Measurements from ENCODE around the gene GRIN3B. TPM values are rescaled to one million over a fixed set of nuclear protein-coding genes. Genes with fewer than 3 reads are reported as not detected.

Gene GRIN3B
- total and polyA plus RNA-seq, 2 of the 4 experiments (the other 2 are of a cell fraction), result under 0.01 to 0.91 TPM

DNA sequence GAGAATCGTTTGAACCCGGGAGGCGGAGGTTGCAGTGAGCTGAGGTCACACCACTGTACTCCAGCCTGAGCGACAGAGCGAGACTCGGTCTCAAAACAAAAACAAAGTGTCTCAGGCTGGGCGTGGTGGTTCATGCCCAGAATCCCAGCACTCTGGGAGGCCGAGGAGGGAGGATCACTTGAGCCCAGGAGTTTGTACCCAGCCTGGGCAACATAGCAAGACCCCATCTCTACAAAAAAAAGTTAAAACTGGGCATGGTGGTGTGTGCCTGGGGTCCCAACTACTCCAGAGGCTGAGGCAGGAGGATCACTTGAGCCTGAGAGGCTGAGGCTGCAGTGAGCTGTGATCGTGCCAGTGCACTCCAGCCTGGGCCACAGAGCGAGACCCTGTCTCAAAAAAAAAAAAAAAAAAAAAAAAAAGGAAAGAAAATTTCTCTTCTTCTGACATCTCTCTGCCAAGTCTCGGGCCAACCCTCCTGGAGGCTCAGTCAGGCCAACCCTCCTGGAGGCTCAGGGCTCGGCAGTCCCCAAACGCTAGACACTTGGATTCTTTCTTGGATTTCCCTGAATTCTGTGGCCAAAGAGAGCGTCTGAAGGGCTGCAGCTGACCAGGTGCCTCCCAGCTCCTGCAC lies 48.1 kb upstream of the GRIN3B start:
- Histone ChIP-seq H3K23ac (ENCODE audit: low read depth, low read length) (peak overlapping the region; percentile 8; the same call in 1 of the 2 replicates), H3K27me3 (ENCODE audit: control insufficient read depth, insufficient read depth, low read length) (no peaks in the 10 kb centered on the region), H2BK120ac (ENCODE audit: low read depth, low read length) (peak overlapping the region; percentile 56), H3K18ac (ENCODE audit: low read depth, low read length) (no peak overlapping the region; the same call in 1 of the 2 replicates), H2BK15ac (ENCODE audit: low read depth, low read length) (peak overlapping the region; percentile 49; the same call in 1 of the 3 replicates), H4K8ac (ENCODE audit: low read depth in 2 of 2, low read length in 2 of 2) (peak overlapping the region; percentile 43 to 93; a peak in 2 of 4 replicates), H2BK5ac (ENCODE audit: low read depth, low read length, poor library complexity, severe bottlenecking) (peak overlapping the region; percentile 93), H3K14ac (replicated peaks; ENCODE audit: low read depth, low read length) (peak overlapping the region; percentile 88), H3K4me2 (ENCODE audit: low read depth, low read length) (no peak overlapping the region), H3K79me1 (ENCODE audit: low read depth in 1 of 2, low read length in 2 of 2) (peaks cover 29 to 77% of the 10 kb centered on the region in 2 experiments), H3K27ac (ENCODE audit: insufficient read depth, low read length) (peak overlapping the region; percentile 78), H3K36me3 (ENCODE audit: control insufficient read depth, insufficient read depth, low read length) (peaks cover 16% of the 10 kb centered on the region; the same call in 1 of the 2 replicates), H4K91ac (ENCODE audit: insufficient read depth, low read depth, low read length) (peak overlapping the region; percentile 79), H3K4ac (ENCODE audit: low read depth, low read length) (peak overlapping the region; percentile 95), H3K9ac (ENCODE audit: low read depth, low read length) (no peak overlapping the region; the same call in 1 of the 2 replicates), H3K56ac (ENCODE audit: extremely low read depth, insufficient read depth, low read length) (no peak overlapping the region), H2BK20ac (ENCODE audit: low read depth, low read length) (0 out of 2 replicates have a peak overlapping the region, but pooled peaks have one; percentile 25), H4K5ac (ENCODE audit: low read depth, low read length) (peak overlapping the region; percentile 26), H3K9me1 (ENCODE audit: insufficient read depth, low read length) (peaks cover 4% of the 10 kb centered on the region), H2AFZ (replicated peaks; ENCODE audit: low read length, poor library complexity) (no peak overlapping the region), H2AK9ac (replicated peaks; ENCODE audit: low read depth, low read length, poor library complexity) (peak overlapping the region; percentile 98), H2AK5ac (ENCODE audit: low read depth, low read length) (peak overlapping the region; percentile 47), H4K20me1 (ENCODE audit: insufficient read depth, low read length) (peaks cover 46% of the 10 kb centered on the region), H3K4me3 (ENCODE audit: insufficient read depth, low read depth, low read length) (no peak overlapping the region), H3K4me1 (ENCODE audit: control insufficient read depth, insufficient read depth, low read length) (peaks cover 34% of the 10 kb centered on the region), H3K9me3 (ENCODE audit: control insufficient read depth, insufficient read depth, low read length) (no peaks in the 10 kb centered on the region)
- POLR2A ChIA-PET (ENCODE audit: unreplicated experiment), result no interaction called here
- intact Hi-C loops (cut with micrococcal nuclease), result no loop called here
- CTCF ChIA-PET, result interaction anchor here (0.6 kb wide), 1 partner anchor 57 kb away, joined by 4 read pairs; no protein-coding TSS in a partner anchor
- TF ChIP-seq SMC3 (IDR thresholded peaks at IDR 0.05; ENCODE audit: low read depth, low read length), result no peak
- 82% methylated on average over 7 of the region's 14 CpGs; no CpG with 5 or more reads in 1 of the 2 experiments for WGBS, 2 experiments (ENCODE audit: extremely low coverage in 2 of 2, insufficient read length in 1 of 2)
- dilution Hi-C loops (cut with HindIII; ENCODE audit: low sequenced_read_pairs, unreplicated experiment), result no loop called here
- DNase-seq (no peak), ATAC-seq (ENCODE audit: low read depth) (no peak)
- BruUV-seq (replicated peaks), result no TSS peak
- in situ Hi-C loops (cut with MboI; ENCODE audit: low sequenced_read_pairs), result no loop called here

Data from IMR-90 (cell line).